Panc1 (cell line): Measurements from ENCODE around the gene PPP2R3A. TPM values are rescaled to one million over a fixed set of nuclear protein-coding genes. Genes with fewer than 3 reads are reported as not detected.

Experiments
- ATAC-seq: fragments of 200-7000 bp; cut with Tn5 transposase; 2 replicates; pipeline ENCODE4 v1.9.1; 2020; ENCODE audit warnings: mild to moderate bottlenecking, moderate library complexity
- BruUV-seq: library from RNA; stranded (reverse); fragments of 400-500 nt; replicated peaks from 2 replicates; lab custom pipeline; 2021; lab: Mats Ljungman, UMichigan
- CTCF ChIA-PET: fragments of 300-600 bp; sonication (Branson Sonifier 250); formaldehyde crosslinking; loops from one replicate; lab custom pipeline; 2022; ENCODE audit warnings: antibody characterized with exemption; lab: Charles Lee
- POLR2A ChIA-PET: fragments of 300-600 bp; sonication (Branson Sonifier 250); formaldehyde crosslinking; loops from one replicate; lab custom pipeline; 2022; ENCODE audit warnings: antibody characterized with exemption; lab: Charles Lee
- DNase-seq: peaks from one replicate; pipeline ENCODE4 v3.0.0-alpha.2; 2010; ENCODE audit warnings: low read depth, low spot score
- H3K27ac ChIP-seq: 2 replicates; pipeline ENCODE4 v1.5.1; 2011; ENCODE audit warnings: mild to moderate bottlenecking, low read length, inconsistent platforms
- H3K27me3 ChIP-seq: fragments of 200-500 bp; sonication (Bioruptor generic); 2 replicates; pipeline ENCODE4 v1.6.0; 2014; ENCODE audit warnings: low read length, inconsistent platforms; ENCODE audit not compliant: control insufficient read depth, insufficient read depth
- H3K36me3 ChIP-seq: fragments of 200-500 bp; sonication (Bioruptor generic); 2 replicates; pipeline ENCODE4 v1.5.1; 2014; ENCODE audit warnings: inconsistent platforms, mild to moderate bottlenecking, low read length, moderate library complexity; ENCODE audit not compliant: control insufficient read depth, insufficient read depth
- H3K4me1 ChIP-seq: 2 replicates; pipeline ENCODE4 v1.5.1; 2011; ENCODE audit warnings: inconsistent platforms, mild to moderate bottlenecking, low read length, moderate library complexity; ENCODE audit not compliant: control insufficient read depth, insufficient read depth
- H3K4me3 ChIP-seq, 2 experiments: 2 replicates each; pipeline ENCODE4 v1.5.1; 2011 to 2012; ENCODE audit warnings: low read depth in 2 of 2, low read length in 2 of 2, mild to moderate bottlenecking in 2 of 2, inconsistent platforms in 1 of 2, moderate library complexity in 1 of 2
- H3K9me3 ChIP-seq: fragments of 200-500 bp; sonication (Bioruptor generic); 2 replicates; pipeline ENCODE4 v1.5.1; 2014; ENCODE audit warnings: low read depth, mild to moderate bottlenecking, inconsistent platforms, low read length, moderate library complexity; ENCODE audit not compliant: control insufficient read depth, insufficient read depth
- POLR2AphosphoS5 ChIP-seq: IDR thresholded peaks from 2 replicates; pipeline ENCODE4 v1.6.1; 2012; ENCODE audit warnings: mild to moderate bottlenecking, low read depth, low read length, moderate library complexity
- REST ChIP-seq, 2 experiments: IDR thresholded peaks; 2 replicates each; pipeline ENCODE4 v1.6.1; 2011 to 2012; ENCODE audit warnings: low read depth in 2 of 2, control low read depth in 1 of 2, low read length in 1 of 2, mild to moderate bottlenecking in 1 of 2, moderate library complexity in 1 of 2; ENCODE audit not compliant: insufficient read depth in 1 of 2
- SIN3A ChIP-seq: IDR thresholded peaks from 2 replicates; pipeline ENCODE4 v1.6.1; 2012; ENCODE audit warnings: low read depth, mild to moderate bottlenecking, low read length, moderate library complexity, borderline replicate concordance; ENCODE audit not compliant: insufficient read depth
- TCF7L2 ChIP-seq: IDR thresholded peaks from 2 replicates; pipeline ENCODE4 v1.6.1; 2011; ENCODE audit warnings: mild to moderate bottlenecking, low read depth, low read length, inconsistent platforms
- in situ Hi-C: cut with HindIII; loops from 2 replicates; pipeline ENCODE4 v1.10.0; 2016; ENCODE audit warnings: low sequenced_read_pairs, low pct_unique_long_range_greater_than_20kb
- intact Hi-C: fragments of 100-400 bp; cut with micrococcal nuclease; formaldehyde crosslinking; loops from one replicate; pipeline ENCODE4 v1.10.0; 2022; ENCODE audit not compliant: unreplicated experiment
- total RNA-seq: library from RNA; stranded (reverse); gene quantifications from one replicate; pipeline ENCODE4 v1.2.1, GENCODE V29; 2021; ENCODE audit not compliant: unreplicated experiment
- TF ChIP-seq, protein P1 (sequence below): fragments of 450-650 bp; IDR thresholded peaks from 2 replicates; pipeline ENCODE4 v1.5.1; 2017; ENCODE audit warnings: mild to moderate bottlenecking

PPP2R3A gene
- total RNA-seq, 1 experiment from 2014 or later: 8.1 TPM

DNA sequence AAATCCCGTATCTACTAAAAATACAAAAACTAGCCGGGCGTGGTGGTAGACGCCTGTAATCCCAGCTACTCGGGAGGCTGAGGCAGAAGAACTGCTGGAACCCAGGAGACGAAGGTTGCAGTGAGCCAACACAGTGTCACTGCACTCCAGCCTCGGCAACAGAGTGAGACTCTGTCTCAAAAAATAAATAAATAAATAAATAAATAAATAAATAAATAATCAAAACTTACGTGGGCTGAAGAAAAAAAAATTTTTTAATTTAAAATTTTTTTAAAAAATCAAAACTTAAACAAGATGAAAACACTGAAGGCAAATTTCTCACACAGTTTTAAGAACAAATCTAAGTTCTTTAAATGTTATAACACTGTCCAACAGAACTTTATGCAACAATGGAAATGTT, 216.2 kb downstream of the PPP2R3A start:
- H3K36me3 ChIP-seq: no peaks in the 10 kb centered on the region
- DNase-seq (no peak), ATAC-seq (no peak)
- in situ Hi-C loops (loop anchor here (10.0 kb wide), 1 partner anchor 563 kb away; no protein-coding TSS in a partner anchor), intact Hi-C loops (no loop called here)
- peaks cover 32% of the 10 kb centered on the region for H3K4me1 ChIP-seq
- POLR2A ChIA-PET: interaction anchor here (0.8 kb wide), 1 partner anchor 8 kb away, joined by 6 read pairs; no protein-coding TSS in a partner anchor
- CTCF ChIA-PET: no interaction called here
- H3K4me3 ChIP-seq: no peak overlapping the region
- H3K9me3 ChIP-seq: no peaks in the 10 kb centered on the region
- H3K27ac ChIP-seq: no peak overlapping the region
- BruUV-seq: no TSS peak
- H3K27me3 ChIP-seq: no peaks in the 10 kb centered on the region
- TF ChIP-seq POLR2AphosphoS5 (no peak), SIN3A (no peak), REST (IDR thresholded peaks at IDR 0.05; ENCODE audit: insufficient read depth in 1 of 2, low read depth in 2 of 2, low read length in 1 of 2) (no peak), TCF7L2 (no peak)
- TF ChIP-seq, protein P1, sequence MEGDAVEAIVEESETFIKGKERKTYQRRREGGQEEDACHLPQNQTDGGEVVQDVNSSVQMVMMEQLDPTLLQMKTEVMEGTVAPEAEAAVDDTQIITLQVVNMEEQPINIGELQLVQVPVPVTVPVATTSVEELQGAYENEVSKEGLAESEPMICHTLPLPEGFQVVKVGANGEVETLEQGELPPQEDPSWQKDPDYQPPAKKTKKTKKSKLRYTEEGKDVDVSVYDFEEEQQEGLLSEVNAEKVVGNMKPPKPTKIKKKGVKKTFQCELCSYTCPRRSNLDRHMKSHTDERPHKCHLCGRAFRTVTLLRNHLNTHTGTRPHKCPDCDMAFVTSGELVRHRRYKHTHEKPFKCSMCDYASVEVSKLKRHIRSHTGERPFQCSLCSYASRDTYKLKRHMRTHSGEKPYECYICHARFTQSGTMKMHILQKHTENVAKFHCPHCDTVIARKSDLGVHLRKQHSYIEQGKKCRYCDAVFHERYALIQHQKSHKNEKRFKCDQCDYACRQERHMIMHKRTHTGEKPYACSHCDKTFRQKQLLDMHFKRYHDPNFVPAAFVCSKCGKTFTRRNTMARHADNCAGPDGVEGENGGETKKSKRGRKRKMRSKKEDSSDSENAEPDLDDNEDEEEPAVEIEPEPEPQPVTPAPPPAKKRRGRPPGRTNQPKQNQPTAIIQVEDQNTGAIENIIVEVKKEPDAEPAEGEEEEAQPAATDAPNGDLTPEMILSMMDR: no peak

DNA sequence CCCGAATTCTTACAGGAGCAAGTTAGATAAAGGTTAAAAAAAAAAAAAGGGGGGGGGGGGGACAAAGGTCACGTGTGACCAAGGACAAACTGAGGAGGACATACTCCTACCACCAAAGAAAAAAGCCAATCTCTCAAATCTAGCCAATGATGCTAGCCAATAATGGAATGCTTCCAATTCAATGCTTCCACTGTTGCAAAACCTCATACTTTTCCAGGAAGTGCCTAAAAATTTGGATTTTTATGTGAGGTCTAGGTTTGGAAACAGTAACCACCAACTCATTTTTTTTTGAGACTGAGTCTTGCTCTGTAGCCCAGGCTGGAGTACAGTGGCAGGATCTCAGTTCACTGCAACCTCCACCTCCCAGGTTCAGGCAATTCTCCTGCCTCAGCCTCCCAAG, 219.2 kb downstream of the PPP2R3A start:
- DNase-seq: no peak
- Histone ChIP-seq H3K36me3 (no peaks in the 10 kb centered on the region), H3K27me3 (no peaks in the 10 kb centered on the region), H3K9me3 (no peaks in the 10 kb centered on the region), H3K4me3 (no peak overlapping the region), H3K4me1 (peaks cover 55% of the 10 kb centered on the region), H3K27ac (no peak overlapping the region)
- no peak for ATAC-seq
- POLR2A ChIA-PET: no interaction called here
- TF ChIP-seq REST (IDR thresholded peaks at IDR 0.05; ENCODE audit: insufficient read depth in 1 of 2, low read depth in 2 of 2, low read length in 1 of 2) (no peak), POLR2AphosphoS5 (no peak), SIN3A (no peak), TCF7L2 (no peak)
- TF ChIP-seq, protein P1: no peak
- in situ Hi-C loops: loop anchor here (10.0 kb wide), 1 partner anchor 560 kb away; no protein-coding TSS in a partner anchor
- CTCF ChIA-PET: no interaction called here
- intact Hi-C loops: no loop called here
- BruUV-seq: no TSS peak
